SU-DHL-6 (cell line): ENCODE results near the gene GNG14.

Source experiments
- H2AFZ ChIP-seq: fragments of 200-600 bp; sonication (generic); 2 replicates; pipeline ENCODE4 v1.6.1; 2014; ENCODE audit warnings: low read depth, mild to moderate bottlenecking, moderate library complexity, mixed read lengths, antibody characterized with exemption, low read length; ENCODE audit not compliant: severe bottlenecking
- H3F3A ChIP-seq: fragments of 200-600 bp; shearing (Covaris generic); 2 replicates; pipeline ENCODE4 v1.6.0; 2016; ENCODE audit warnings: antibody characterized with exemption, mild to moderate bottlenecking; ENCODE audit not compliant: insufficient read depth
- H3K27ac ChIP-seq: fragments of 200-600 bp; sonication (generic); 2 replicates; pipeline ENCODE4 v1.5.1; 2016; ENCODE audit warnings: low read depth, mild to moderate bottlenecking, low read length, moderate library complexity, mixed read lengths
- H3K27me3 ChIP-seq: fragments of 200-600 bp; sonication (generic), shearing (Covaris generic); 2 replicates; pipeline ENCODE4 v1.6.0; 2014; ENCODE audit warnings: mild to moderate bottlenecking, low read length
- H3K36me3 ChIP-seq: fragments of 200-600 bp; sonication (generic); 2 replicates; pipeline ENCODE4 v1.6.1; 2014; ENCODE audit warnings: mild to moderate bottlenecking, low read length, mixed read lengths
- H3K4me2 ChIP-seq: fragments of 300-600, 200-600 bp; shearing (Covaris generic), sonication (generic); 2 replicates; pipeline ENCODE4 v1.6.0; 2014; ENCODE audit warnings: low read length, low read depth, mild to moderate bottlenecking; ENCODE audit not compliant: poor library complexity, severe bottlenecking
- H3K4me3 ChIP-seq: fragments of 200-600 bp; sonication (generic); 2 replicates; pipeline ENCODE4 v1.5.1; 2014; ENCODE audit warnings: antibody characterized with exemption, low read length, mild to moderate bottlenecking, mixed read lengths; ENCODE audit not compliant: insufficient read depth, poor library complexity, severe bottlenecking
- H3K79me2 ChIP-seq: fragments of 200-600 bp; sonication (generic); 2 replicates; pipeline ENCODE4 v1.6.1; 2014; ENCODE audit warnings: mild to moderate bottlenecking, low read length, moderate library complexity; ENCODE audit not compliant: insufficient read depth
- H3K9ac ChIP-seq: fragments of 200-600 bp; sonication (generic); 2 replicates; pipeline ENCODE4 v1.7.0; 2014; ENCODE audit warnings: mild to moderate bottlenecking, low read length
- H3K9me2 ChIP-seq: fragments of 200-600 bp; sonication (generic); replicated peaks from 2 replicates; pipeline ENCODE4 v1.6.1; 2014; ENCODE audit warnings: low read length; ENCODE audit not compliant: insufficient read depth
- H3K9me3 ChIP-seq: fragments of 200-600 bp; sonication (generic); 2 replicates; pipeline ENCODE4 v1.6.1; 2014; ENCODE audit warnings: low read length, mixed read lengths; ENCODE audit not compliant: insufficient read depth
- H4K20me1 ChIP-seq: fragments of 200-600 bp; sonication (generic); 2 replicates; pipeline ENCODE4 v1.6.1; 2014; ENCODE audit warnings: low read depth, mild to moderate bottlenecking, antibody characterized with exemption, low read length, moderate library complexity, mixed read lengths
- CTCF ChIP-seq: fragments of 200-600 bp; sonication (generic); IDR thresholded peaks from one replicate; pipeline ENCODE4 v1.5.1; 2017; ENCODE audit warnings: antibody characterized with exemption, mild to moderate bottlenecking, low read length, moderate library complexity; ENCODE audit not compliant: insufficient read depth, poor library complexity, severe bottlenecking
- EZH2phosphoT487 ChIP-seq: fragments of 200-600 bp; sonication (generic), shearing (Covaris generic); conservative IDR thresholded peaks from 2 replicates; pipeline ENCODE4 v1.6.1; 2018; ENCODE audit warnings: mild to moderate bottlenecking, antibody characterized with exemption, low read length, moderate library complexity, mixed read lengths

The GNG14 gene

GRCh38 chr19:12657966-12658365, 29.8 kb upstream of the GNG14 start:
- Histone ChIP-seq H4K20me1 (no peaks in the 10 kb centered on the region), H3K36me3 (0 out of 2 replicates have a peak, but pooled peaks cover 10% of the 10 kb centered on the region), H3K79me2 (no peaks in the 10 kb centered on the region), H3K27me3 (no peaks in the 10 kb centered on the region), H3K4me2 (no peak overlapping the region), H3K9ac (no peak overlapping the region), H3F3A (no peaks in the 10 kb centered on the region), H3K4me3 (no peak overlapping the region), H3K9me2 (no peaks in the 10 kb centered on the region), H2AFZ (no peak overlapping the region), H3K27ac (no peak overlapping the region), H3K9me3 (no peaks in the 10 kb centered on the region)
- TF ChIP-seq CTCF, result no peak
- TF ChIP-seq EZH2phosphoT487, result no peak

- Histone ChIP-seq H3K79me2 (peaks cover 11% of the 10 kb centered on the region), H3K36me3 (peaks cover 10% of the 10 kb centered on the region; the same call in 1 of the 2 replicates), H3K27ac (no peak overlapping the region), H3K27me3 (no peaks in the 10 kb centered on the region), H4K20me1 (no peaks in the 10 kb centered on the region), H3K9me3 (no peaks in the 10 kb centered on the region), H3F3A (peaks cover 5% of the 10 kb centered on the region; the same call in 1 of the 2 replicates), H3K4me3 (no peak overlapping the region), H2AFZ (no peak overlapping the region), H3K4me2 (no peak overlapping the region), H3K9me2 (no peaks in the 10 kb centered on the region), H3K9ac (no peak overlapping the region)
- TF ChIP-seq CTCF (no peak), EZH2phosphoT487 (no peak)
Observed at GRCh38 chr19:12660980-12661379, 26.8 kb upstream of the GNG14 start.

GRCh38 chr19:12664406-12665280, 23.2 kb upstream of the GNG14 start:
- Histone ChIP-seq H3K9ac (peak overlapping the region; percentile 90), H3K36me3 (no peaks in the 10 kb centered on the region; the same call in 1 of the 2 replicates), H2AFZ (peak overlapping the region; percentile 14), H3F3A (peaks cover 7% of the 10 kb centered on the region; the same call in 1 of the 2 replicates), H3K27ac (peak overlapping the region; percentile 82), H3K27me3 (no peaks in the 10 kb centered on the region), H3K4me3 (no peak overlapping the region), H4K20me1 (no peaks in the 10 kb centered on the region), H3K4me2 (peak overlapping the region; percentile 66), H3K79me2 (peaks cover 36% of the 10 kb centered on the region), H3K9me2 (no peaks in the 10 kb centered on the region), H3K9me3 (no peaks in the 10 kb centered on the region)
- TF ChIP-seq CTCF (no peak), EZH2phosphoT487 (no peak)
